Prostate gland (tissue), 2 donors: ENCODE measurements around the gene BANP. TPM values are rescaled to one million over a fixed set of nuclear protein-coding genes. Genes with fewer than 3 reads are reported as not detected.
"Not testable (repeated sequence)": the region's sequence is repeated elsewhere in the genome, so short reads cannot be mapped to it uniquely, and the experiment has no call there.

Experiments
- DNase-seq: peaks from one replicate; pipeline ENCODE4 v3.0.0-alpha.2; 2019; ENCODE audit warnings: low spot score
- H3K27ac ChIP-seq, 2 donors: fragments of 200-600 bp; sonication (generic); 2 replicates each; pipeline ENCODE4 v1.5.1; 2017 to 2019
- H3K27me3 ChIP-seq: fragments of 200-600 bp; sonication (generic); replicated peaks from 2 replicates; pipeline ENCODE4 v1.5.1; 2019; ENCODE audit not compliant: insufficient read depth
- H3K36me3 ChIP-seq, 2 donors: fragments of 200-600 bp; sonication (generic); 1 replicate in 1 of 2; 2 replicates in 1 of 2; pipeline versions ENCODE4 v1.5.1 to v1.8.1; 2017 to 2019
- H3K4me1 ChIP-seq: fragments of 200-600 bp; sonication (generic); replicated peaks from 2 replicates; pipeline ENCODE4 v1.5.1; 2019
- H3K4me3 ChIP-seq, 2 donors: fragments of 200-600 bp; sonication (generic); 2 replicates each; pipeline ENCODE4 v1.5.1; 2017 to 2019
- H3K9me3 ChIP-seq: fragments of 200-600 bp; sonication (generic); 2 replicates; pipeline ENCODE4 v1.5.1; 2017
- CTCF ChIP-seq, 4 experiments: fragments of 200-600 bp in 2 of 4; fragments of 450-650 bp in 2 of 4; sonication (generic) in 2 of 4; IDR thresholded peaks; 1 replicate in 3 of 4; 2 replicates in 1 of 4; pipeline ENCODE4 v1.5.1; 2016 to 2019; ENCODE audit warnings: antibody characterized with exemption in 4 of 4, mild to moderate bottlenecking in 2 of 4, moderate library complexity in 2 of 4
- POLR2A ChIP-seq: fragments of 450-650 bp; IDR thresholded peaks from one replicate; pipeline ENCODE4 v1.6.1; 2016; ENCODE audit warnings: antibody characterized with exemption, mild to moderate bottlenecking
- POLR2AphosphoS5 ChIP-seq: sonication (generic); formaldehyde crosslinking; IDR thresholded peaks from one replicate; pipeline ENCODE4 v1.6.1; 2017; ENCODE audit warnings: antibody characterized with exemption
- WGBS: methylation state at CpG from one replicate; pipeline ENCODE4 v1.1.5; 2018; 5-methylcytosine and 5-hydroxymethylcytosine counted together
- intact Hi-C: fragments of 100-400 bp; cut with DNase I; formaldehyde crosslinking; loops from one replicate; pipeline ENCODE4 v1.14.2; 2022
- total RNA-seq, 2 donors: library from RNA; depleted of rRNA; stranded (reverse); fragments of >200 nt; gene quantifications; one replicate each; pipeline ENCODE4 v1.1.0, GENCODE V29; 2016

Gene BANP
- total RNA-seq, 2 donors from 2014 or later: 32.2 to 47.3 TPM

GRCh38 chr16:88049561-88050545, 98.6 kb downstream of the BANP start:
- Histone ChIP-seq H3K36me3 (peaks cover 0 to 5% of the 10 kb centered on the region in 2 donors), H3K9me3 (no peaks in the 10 kb centered on the region), H3K27ac (no peak overlapping the region), H3K4me3 (no peak overlapping the region), H3K27me3 (no peaks in the 10 kb centered on the region), H3K4me1 (no peaks in the 10 kb centered on the region)
- 93% methylated on average over 25 of the region's 25 CpGs for WGBS
- intact Hi-C loops: no loop called here
- no peak for TF ChIP-seq CTCF (IDR thresholded peaks at IDR 0.05)
- TF ChIP-seq POLR2A: no peak
- TF ChIP-seq POLR2AphosphoS5: no peak
- no peak for DNase-seq

- no peak for DNase-seq
- H3K27ac ChIP-seq: no peak overlapping the region
- 97% methylated on average over 19 of the region's 22 CpGs for WGBS
- H3K27me3 ChIP-seq: no peaks in the 10 kb centered on the region
- intact Hi-C loops: no loop called here
- no peaks in the 10 kb centered on the region for H3K9me3 ChIP-seq
- no peak overlapping the region for H3K4me3 ChIP-seq
- TF ChIP-seq CTCF (IDR thresholded peaks at IDR 0.05) (no peak), POLR2A (no peak), POLR2AphosphoS5 (no peak)
- no peaks in the 10 kb centered on the region for H3K4me1 ChIP-seq
- peaks cover 0 to 5% of the 10 kb centered on the region in 2 donors for H3K36me3 ChIP-seq
Measured at GRCh38 chr16:88050952-88051660, 99.9 kb downstream of the BANP start.

- WGBS: 70% methylated on average over 2 of the region's 2 CpGs
- intact Hi-C loops: no loop called here
Measured at GRCh38 chr16:88052661-88053060, 101.4 kb downstream of the BANP start.

GRCh38 chr16:88053479-88053878, 102.2 kb downstream of the BANP start:
- H3K36me3 ChIP-seq, H3K27me3 ChIP-seq, H3K9me3 ChIP-seq, H3K4me1 ChIP-seq, DNase-seq, H3K27ac ChIP-seq, intact Hi-C loops, H3K4me3 ChIP-seq: not testable (repeated sequence)
- 91% methylated on average over 1 of the region's 1 CpG for WGBS

More at GRCh38 chr16:88052661-88053060, 101.4 kb downstream of the BANP start:
- no peak for DNase-seq
- TF ChIP-seq POLR2A (no peak), CTCF (IDR thresholded peaks at IDR 0.05) (no peak)
- no peak overlapping the region for H3K4me3 ChIP-seq
- H3K27ac ChIP-seq: no peak overlapping the region
- H3K36me3 ChIP-seq: peaks cover 0 to 5% of the 10 kb centered on the region in 2 donors
- H3K9me3 ChIP-seq: no peaks in the 10 kb centered on the region
- H3K27me3 ChIP-seq: no peaks in the 10 kb centered on the region
- no peaks in the 10 kb centered on the region for H3K4me1 ChIP-seq

- Histone ChIP-seq H3K27me3 (no peaks in the 10 kb centered on the region), H3K36me3 (no peaks in the 10 kb centered on the region), H3K27ac (no peak overlapping the region), H3K9me3 (no peaks in the 10 kb centered on the region), H3K4me1 (no peaks in the 10 kb centered on the region), H3K4me3 (no peak overlapping the region)
- DNase-seq: no peak
- 98% methylated on average over 7 of the region's 7 CpGs for WGBS
- intact Hi-C loops: no loop called here
- no peak for TF ChIP-seq CTCF (IDR thresholded peaks at IDR 0.05)
- TF ChIP-seq POLR2AphosphoS5: no peak
- TF ChIP-seq POLR2A: no peak
Measured at GRCh38 chr16:88055356-88055755, 104.1 kb downstream of the BANP start.
